Muscle layer of duodenum (tissue), 2 donors: ENCODE results near the gene ZDHHC3.

Experiments
- H3K27ac ChIP-seq: one replicate; pipeline ENCODE4 v1.7.0; 2013; ENCODE audit warnings: mild to moderate bottlenecking, low read length
- H3K27me3 ChIP-seq: one replicate; pipeline ENCODE4 v1.7.0; 2013; ENCODE audit warnings: low read depth, mild to moderate bottlenecking, control low read depth, low read length
- H3K36me3 ChIP-seq, 2 donors: one replicate each; pipeline ENCODE4 v1.7.0; 2013; ENCODE audit warnings: low read length in 2 of 2, control low read depth in 1 of 2, mild to moderate bottlenecking in 1 of 2; ENCODE audit not compliant: insufficient read depth in 2 of 2, control insufficient read depth in 1 of 2
- H3K4me1 ChIP-seq, 2 donors: one replicate each; pipeline ENCODE4 v1.7.0; 2013; ENCODE audit warnings: low read length in 2 of 2, mild to moderate bottlenecking in 2 of 2, control low read depth in 1 of 2, moderate library complexity in 1 of 2; ENCODE audit not compliant: insufficient read depth in 2 of 2, control insufficient read depth in 1 of 2
- H3K4me3 ChIP-seq, 2 donors: one replicate each; pipeline ENCODE4 v1.7.0; 2013; ENCODE audit warnings: low read length in 2 of 2, low read depth in 1 of 2, mild to moderate bottlenecking in 1 of 2
- H3K9me3 ChIP-seq, 2 donors: one replicate each; pipeline ENCODE4 v1.7.0; 2013; ENCODE audit warnings: low read length in 2 of 2, control low read depth in 1 of 2, mild to moderate bottlenecking in 1 of 2; ENCODE audit not compliant: control insufficient read depth in 1 of 2
- donor health status: healthy.

The ZDHHC3 gene

GRCh38 chr3:44926172-44926571, 49.8 kb downstream of the ZDHHC3 start:
- H3K4me3 ChIP-seq, result no peak overlapping the region
- no peak overlapping the region for H3K27ac ChIP-seq
- no peaks in the 10 kb centered on the region for H3K9me3 ChIP-seq
- no peaks in the 10 kb centered on the region for H3K4me1 ChIP-seq
- H3K36me3 ChIP-seq, result peaks cover 33 to 61% of the 10 kb centered on the region in 2 donors
- no peaks in the 10 kb centered on the region for H3K27me3 ChIP-seq

- Histone ChIP-seq H3K9me3 (no peaks in the 10 kb centered on the region), H3K36me3 (peaks cover 25 to 54% of the 10 kb centered on the region in 2 donors), H3K27ac (no peak overlapping the region), H3K4me1 (no peaks in the 10 kb centered on the region), H3K4me3 (no peak overlapping the region), H3K27me3 (no peaks in the 10 kb centered on the region)
Measured at GRCh38 chr3:44924457-44925084, 51.4 kb downstream of the ZDHHC3 start.

GRCh38 chr3:44923632-44924456, 52.1 kb downstream of the ZDHHC3 start:
- H3K27ac ChIP-seq, result no peak overlapping the region
- H3K4me3 ChIP-seq, result no peak overlapping the region
- H3K9me3 ChIP-seq, result no peaks in the 10 kb centered on the region
- H3K36me3 ChIP-seq, result peaks cover 18 to 47% of the 10 kb centered on the region in 2 donors
- no peaks in the 10 kb centered on the region for H3K4me1 ChIP-seq
- no peaks in the 10 kb centered on the region for H3K27me3 ChIP-seq

- Histone ChIP-seq H3K4me1 (peaks cover 0 to 4% of the 10 kb centered on the region in 2 donors), H3K27me3 (no peaks in the 10 kb centered on the region), H3K36me3 (peaks cover 3 to 36% of the 10 kb centered on the region in 2 donors), H3K9me3 (no peaks in the 10 kb centered on the region), H3K4me3 (no peak overlapping the region), H3K27ac (no peak overlapping the region)
Measured at GRCh38 chr3:44920081-44920480, 55.9 kb downstream of the ZDHHC3 start.

- no peak overlapping the region for H3K27ac ChIP-seq
Measured at GRCh38 chr3:44918581-44918980, 57.4 kb downstream of the ZDHHC3 start.

GRCh38 chr3:44918087-44918486, 57.9 kb downstream of the ZDHHC3 start:
- no peak overlapping the region for H3K4me3 ChIP-seq
- peaks cover 3 to 36% of the 10 kb centered on the region in 2 donors for H3K36me3 ChIP-seq
- H3K9me3 ChIP-seq, result no peaks in the 10 kb centered on the region
- no peak overlapping the region for H3K27ac ChIP-seq
- no peaks in the 10 kb centered on the region for H3K27me3 ChIP-seq
- H3K4me1 ChIP-seq, result peaks cover 0 to 4% of the 10 kb centered on the region in 2 donors

More at GRCh38 chr3:44918581-44918980, 57.4 kb downstream of the ZDHHC3 start:
- no peaks in the 10 kb centered on the region for H3K9me3 ChIP-seq
- H3K4me1 ChIP-seq, result peaks cover 0 to 4% of the 10 kb centered on the region in 2 donors
- H3K4me3 ChIP-seq, result no peak overlapping the region
- no peaks in the 10 kb centered on the region for H3K27me3 ChIP-seq
- H3K36me3 ChIP-seq, result peaks cover 3 to 36% of the 10 kb centered on the region in 2 donors

GRCh38 chr3:44915702-44916438, 60.1 kb downstream of the ZDHHC3 start:
- Histone ChIP-seq H3K27me3 (no peaks in the 10 kb centered on the region), H3K27ac (no peak overlapping the region), H3K9me3 (no peaks in the 10 kb centered on the region), H3K4me1 (peaks cover 0 to 4% of the 10 kb centered on the region in 2 donors), H3K4me3 (no peak overlapping the region), H3K36me3 (peaks cover 3 to 23% of the 10 kb centered on the region in 2 donors)

- Histone ChIP-seq H3K27me3 (no peaks in the 10 kb centered on the region), H3K9me3 (no peaks in the 10 kb centered on the region), H3K27ac (no peak overlapping the region), H3K4me1 (peaks cover 0 to 4% of the 10 kb centered on the region in 2 donors), H3K36me3 (peaks cover 3 to 19% of the 10 kb centered on the region in 2 donors), H3K4me3 (no peak overlapping the region)
Measured at GRCh38 chr3:44914936-44915335, 61.0 kb downstream of the ZDHHC3 start.

- Histone ChIP-seq H3K9me3 (no peaks in the 10 kb centered on the region), H3K36me3 (peaks cover 3 to 19% of the 10 kb centered on the region in 2 donors), H3K27ac (no peak overlapping the region), H3K4me3 (no peak overlapping the region), H3K4me1 (peaks cover 0 to 4% of the 10 kb centered on the region in 2 donors), H3K27me3 (no peaks in the 10 kb centered on the region)
Measured at GRCh38 chr3:44913868-44914468, 62.0 kb downstream of the ZDHHC3 start.

- Histone ChIP-seq H3K9me3 (no peaks in the 10 kb centered on the region), H3K4me3 (no peak overlapping the region), H3K36me3 (no peaks in the 10 kb centered on the region), H3K4me1 (peaks cover 0 to 2% of the 10 kb centered on the region in 2 donors), H3K27ac (no peak overlapping the region), H3K27me3 (no peaks in the 10 kb centered on the region)
Measured at GRCh38 chr3:44910693-44911092, 65.3 kb downstream of the ZDHHC3 start.

- H3K4me3 ChIP-seq, result no peak overlapping the region
- no peaks in the 10 kb centered on the region for H3K9me3 ChIP-seq
- H3K36me3 ChIP-seq, result no peaks in the 10 kb centered on the region
- H3K27me3 ChIP-seq, result no peaks in the 10 kb centered on the region
- H3K4me1 ChIP-seq, result no peaks in the 10 kb centered on the region
- H3K27ac ChIP-seq, result no peak overlapping the region
Measured at GRCh38 chr3:44909063-44909462, 66.9 kb downstream of the ZDHHC3 start.
